Nephron (organoid): ENCODE data around the gene ESYT1.
A peak's percentile ranks its signal among the peaks of the same experiment; 100 is the strongest.

Experiments
- H3K27ac Mint-ChIP-seq, 3 experiments: 2 replicates each; pipeline ENCODE4 v1.8.0; 2020; ENCODE audit warnings: mixed read lengths in 3 of 3, mild to moderate bottlenecking in 2 of 3, moderate library complexity in 1 of 3
- H3K27me3 Mint-ChIP-seq: 2 replicates; pipeline ENCODE4 v1.8.0; 2021; ENCODE audit warnings: low read depth, mild to moderate bottlenecking, moderate library complexity, mixed read lengths
- H3K36me3 Mint-ChIP-seq: 2 replicates; pipeline ENCODE4 v1.8.0; 2020; ENCODE audit warnings: low read depth, mixed read lengths
- H3K4me1 Mint-ChIP-seq: 2 replicates; pipeline ENCODE4 v1.8.0; 2020; ENCODE audit warnings: mixed read lengths
- H3K4me3 Mint-ChIP-seq, 3 experiments: 2 replicates each; pipeline ENCODE4 v1.8.0; 2020; ENCODE audit warnings: mild to moderate bottlenecking in 3 of 3, mixed read lengths in 3 of 3, moderate library complexity in 2 of 3
- H3K9me3 Mint-ChIP-seq: 2 replicates; pipeline ENCODE4 v1.8.0; 2020; ENCODE audit warnings: mixed read lengths
- TF ChIP-seq, protein P1 (sequence below), 3 experiments: fragments of 200-600 bp; sonication (generic); IDR thresholded peaks; one replicate each; pipeline ENCODE4 v1.5.0; 2021; ENCODE audit warnings: antibody characterized with exemption in 3 of 3; ENCODE audit not compliant: unreplicated experiment in 3 of 3

The ESYT1 gene

DNA sequence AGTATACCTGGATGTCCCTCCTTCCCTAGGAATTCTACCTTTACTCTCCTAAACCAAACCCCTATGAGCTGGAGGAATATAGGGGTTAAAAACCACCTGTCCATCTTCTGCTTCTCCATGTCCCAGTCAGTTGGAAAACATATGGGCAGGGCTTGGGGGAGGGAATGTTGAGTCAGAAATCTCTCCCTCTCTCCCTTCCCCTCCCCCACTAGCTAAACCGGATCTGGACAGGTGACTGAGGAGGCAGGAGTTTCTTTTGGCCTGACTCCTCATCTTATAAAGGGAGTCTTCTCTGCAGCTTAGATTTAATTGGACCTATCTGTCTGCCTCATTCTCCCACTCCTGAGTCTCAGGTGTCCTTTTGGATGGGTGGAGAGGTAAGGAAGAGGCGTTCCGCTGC is 42.0 kb upstream of the ESYT1 start:
- Mint-ChIP-seq H3K4me1 (peaks cover 11% of the 10 kb centered on the region), H3K27me3 (peaks cover 17% of the 10 kb centered on the region), H3K9me3 (no peaks in the 10 kb centered on the region), H3K36me3 (peaks cover 20% of the 10 kb centered on the region), H3K4me3 (no peak overlapping the region), H3K27ac (no peak overlapping the region)
- TF ChIP-seq, protein P1, sequence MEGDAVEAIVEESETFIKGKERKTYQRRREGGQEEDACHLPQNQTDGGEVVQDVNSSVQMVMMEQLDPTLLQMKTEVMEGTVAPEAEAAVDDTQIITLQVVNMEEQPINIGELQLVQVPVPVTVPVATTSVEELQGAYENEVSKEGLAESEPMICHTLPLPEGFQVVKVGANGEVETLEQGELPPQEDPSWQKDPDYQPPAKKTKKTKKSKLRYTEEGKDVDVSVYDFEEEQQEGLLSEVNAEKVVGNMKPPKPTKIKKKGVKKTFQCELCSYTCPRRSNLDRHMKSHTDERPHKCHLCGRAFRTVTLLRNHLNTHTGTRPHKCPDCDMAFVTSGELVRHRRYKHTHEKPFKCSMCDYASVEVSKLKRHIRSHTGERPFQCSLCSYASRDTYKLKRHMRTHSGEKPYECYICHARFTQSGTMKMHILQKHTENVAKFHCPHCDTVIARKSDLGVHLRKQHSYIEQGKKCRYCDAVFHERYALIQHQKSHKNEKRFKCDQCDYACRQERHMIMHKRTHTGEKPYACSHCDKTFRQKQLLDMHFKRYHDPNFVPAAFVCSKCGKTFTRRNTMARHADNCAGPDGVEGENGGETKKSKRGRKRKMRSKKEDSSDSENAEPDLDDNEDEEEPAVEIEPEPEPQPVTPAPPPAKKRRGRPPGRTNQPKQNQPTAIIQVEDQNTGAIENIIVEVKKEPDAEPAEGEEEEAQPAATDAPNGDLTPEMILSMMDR (IDR thresholded peaks at IDR 0.05; ENCODE audit: unreplicated experiment in 3 of 3) = no peak

DNA sequence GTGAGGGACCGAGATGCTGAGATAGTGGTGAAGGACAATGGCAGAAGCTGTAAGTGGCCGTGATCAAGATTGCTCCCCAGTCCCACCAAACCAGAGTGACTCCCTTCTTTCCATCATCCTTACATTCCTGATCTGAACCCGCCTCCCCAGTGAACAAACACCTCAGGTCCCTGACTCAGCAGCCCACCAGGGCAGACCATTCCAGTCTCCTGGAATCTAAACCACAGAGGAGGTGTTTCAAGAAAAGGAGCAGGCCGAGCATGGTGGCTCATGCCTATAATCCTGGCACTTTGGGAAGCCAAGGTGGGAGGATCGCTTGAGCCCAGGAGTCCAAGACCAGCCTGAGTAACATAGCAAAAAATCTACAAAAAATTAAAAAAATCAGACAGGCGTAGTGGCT is 41.5 kb upstream of the ESYT1 start:
- TF ChIP-seq, protein P1 (IDR thresholded peaks at IDR 0.05; ENCODE audit: unreplicated experiment in 3 of 3) = no peak
- Mint-ChIP-seq H3K27ac (no peak overlapping the region), H3K4me3 (no peak overlapping the region), H3K9me3 (no peaks in the 10 kb centered on the region), H3K36me3 (peaks cover 20% of the 10 kb centered on the region), H3K4me1 (peaks cover 9% of the 10 kb centered on the region), H3K27me3 (peaks cover 12% of the 10 kb centered on the region)

DNA sequence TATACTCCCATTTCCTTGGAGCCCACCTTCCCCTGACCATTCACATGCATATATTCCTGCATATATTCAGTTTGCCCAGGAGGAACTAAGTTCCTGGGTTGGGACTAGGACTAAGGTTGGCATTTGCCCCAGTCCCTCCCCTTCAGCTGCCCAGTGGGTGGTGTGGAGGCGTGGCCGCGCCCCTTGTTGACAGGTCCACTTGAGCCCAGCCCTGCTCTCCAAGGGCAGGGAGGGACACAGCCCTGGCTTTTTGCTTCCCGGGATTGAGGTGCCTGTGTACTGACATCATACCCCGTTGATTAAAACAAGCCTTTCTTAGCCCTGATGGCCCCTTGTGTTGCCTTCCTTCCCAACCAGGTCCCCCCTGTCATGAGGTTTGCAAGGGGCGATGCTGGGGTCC is 40.8 kb upstream of the ESYT1 start:
- peaks cover 20% of the 10 kb centered on the region for H3K36me3 Mint-ChIP-seq
- TF ChIP-seq, protein P1 (IDR thresholded peaks at IDR 0.05; ENCODE audit: unreplicated experiment in 3 of 3) = no peak
- H3K4me3 Mint-ChIP-seq = no peak overlapping the region
- H3K4me1 Mint-ChIP-seq = peaks cover 9% of the 10 kb centered on the region
- peaks cover 6% of the 10 kb centered on the region for H3K27me3 Mint-ChIP-seq
- H3K9me3 Mint-ChIP-seq = no peaks in the 10 kb centered on the region
- no peak overlapping the region for H3K27ac Mint-ChIP-seq

DNA sequence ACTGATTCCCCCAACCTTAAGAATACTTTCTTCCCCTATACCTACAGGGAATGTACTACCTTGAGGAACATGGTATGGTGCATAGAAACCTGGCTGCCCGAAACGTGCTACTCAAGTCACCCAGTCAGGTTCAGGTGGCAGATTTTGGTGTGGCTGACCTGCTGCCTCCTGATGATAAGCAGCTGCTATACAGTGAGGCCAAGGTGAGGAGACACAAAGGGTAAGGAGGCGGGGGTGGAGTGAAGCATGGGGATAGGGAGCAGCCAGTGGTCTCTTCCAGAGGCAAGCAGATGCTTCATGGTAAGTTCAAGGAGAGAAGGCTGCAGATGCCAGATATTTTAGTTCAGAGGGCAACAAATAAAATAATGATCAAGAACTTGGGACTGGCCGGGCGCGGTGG is 30.3 kb upstream of the ESYT1 start:
- Mint-ChIP-seq H3K9me3 (peaks cover 2% of the 10 kb centered on the region), H3K27ac (no peak overlapping the region), H3K36me3 (peaks cover 42% of the 10 kb centered on the region), H3K4me1 (no peaks in the 10 kb centered on the region), H3K27me3 (peaks cover 7% of the 10 kb centered on the region), H3K4me3 (no peak overlapping the region)
- TF ChIP-seq, protein P1 (IDR thresholded peaks at IDR 0.05; ENCODE audit: unreplicated experiment in 3 of 3) = no peak

DNA sequence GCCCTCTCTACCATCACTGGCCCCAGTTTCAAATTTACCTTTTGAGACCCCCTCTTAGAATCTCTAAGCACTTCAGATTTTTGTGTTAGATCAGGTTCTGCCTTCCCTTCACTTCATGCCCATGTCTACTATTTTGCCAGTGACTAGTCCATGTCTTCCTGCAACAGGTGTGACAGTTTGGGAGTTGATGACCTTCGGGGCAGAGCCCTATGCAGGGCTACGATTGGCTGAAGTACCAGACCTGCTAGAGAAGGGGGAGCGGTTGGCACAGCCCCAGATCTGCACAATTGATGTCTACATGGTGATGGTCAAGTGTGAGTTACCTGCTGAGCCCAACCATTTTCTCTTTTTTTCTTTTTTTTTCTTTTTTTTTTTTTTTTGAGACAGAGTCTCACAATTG is 29.5 kb upstream of the ESYT1 start:
- peaks cover 34% of the 10 kb centered on the region for H3K36me3 Mint-ChIP-seq
- H3K27ac Mint-ChIP-seq = no peak overlapping the region
- H3K27me3 Mint-ChIP-seq = peaks cover 7% of the 10 kb centered on the region
- no peak overlapping the region for H3K4me3 Mint-ChIP-seq
- no peaks in the 10 kb centered on the region for H3K9me3 Mint-ChIP-seq
- H3K4me1 Mint-ChIP-seq = peaks cover 7% of the 10 kb centered on the region
- TF ChIP-seq, protein P1 (IDR thresholded peaks at IDR 0.05; ENCODE audit: unreplicated experiment in 3 of 3) = no peak

DNA sequence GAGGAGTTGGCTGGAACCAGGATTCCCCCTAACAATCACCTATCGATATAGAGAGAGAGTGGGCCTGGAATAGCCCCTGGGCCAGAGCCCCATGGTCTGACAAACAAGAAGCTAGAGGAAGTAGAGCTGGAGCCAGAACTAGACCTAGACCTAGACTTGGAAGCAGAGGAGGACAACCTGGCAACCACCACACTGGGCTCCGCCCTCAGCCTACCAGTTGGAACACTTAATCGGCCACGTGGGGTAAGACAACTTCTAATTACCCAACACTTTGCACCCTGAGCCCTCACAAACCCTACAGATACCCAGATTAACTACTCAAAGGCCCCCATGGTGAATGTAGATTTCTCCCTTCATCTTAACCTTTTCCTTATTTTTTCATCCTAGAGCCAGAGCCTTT is 28.3 kb upstream of the ESYT1 start:
- TF ChIP-seq, protein P1 (IDR thresholded peaks at IDR 0.05; ENCODE audit: unreplicated experiment in 3 of 3) = no peak
- no peak overlapping the region for H3K27ac Mint-ChIP-seq
- H3K4me1 Mint-ChIP-seq = peaks cover 11% of the 10 kb centered on the region
- peaks cover 27% of the 10 kb centered on the region for H3K36me3 Mint-ChIP-seq
- H3K27me3 Mint-ChIP-seq = peaks cover 7% of the 10 kb centered on the region
- H3K9me3 Mint-ChIP-seq = no peaks in the 10 kb centered on the region
- H3K4me3 Mint-ChIP-seq = peak overlapping the region in 2 of 3 experiments; percentile 5 to 34
